SK-N-SH treated with all-trans-retinoic acid at 6 μM for 48 hours (cell line): ENCODE results near the gene AMIGO2.

Experiments
- ATAC-seq: fragments of 200-7000 bp; cut with Tn5 transposase; 3 replicates; pipeline ENCODE4 v1.9.1; 2020; ENCODE audit warnings: mild to moderate bottlenecking, moderate library complexity
- ARNTL ChIP-seq: fragments of 450-650 bp; formaldehyde crosslinking; IDR thresholded peaks from 2 replicates; pipeline ENCODE4 v1.5.0; 2020; ENCODE audit warnings: low read depth, mild to moderate bottlenecking, moderate library complexity, borderline replicate concordance
- BACH2 ChIP-seq: fragments of 250-450 bp; sonication (Bioruptor Pico); IDR thresholded peaks from 2 replicates; pipeline ENCODE4 v1.9.0; 2021; ENCODE audit warnings: mild to moderate bottlenecking, borderline replicate concordance
- ESRRG ChIP-seq: fragments of 250-450 bp; sonication (Bioruptor Pico); IDR thresholded peaks from 2 replicates; pipeline ENCODE4 v1.6.1; 2021; ENCODE audit warnings: mild to moderate bottlenecking
- GLIS3 ChIP-seq: fragments of 250-450 bp; sonication (Bioruptor Pico); IDR thresholded peaks from 2 replicates; pipeline ENCODE4 v1.5.0; 2020; ENCODE audit warnings: mild to moderate bottlenecking, moderate library complexity
- ISL1 ChIP-seq: fragments of 250-450 bp; sonication (Bioruptor Pico); IDR thresholded peaks from 2 replicates; pipeline ENCODE4 v2.1.2; 2022; ENCODE audit warnings: mild to moderate bottlenecking, moderate library complexity
- OSR1 ChIP-seq: fragments of 250-450 bp; sonication (Bioruptor Pico); IDR thresholded peaks from 2 replicates; pipeline ENCODE4 v1.8.0; 2022; ENCODE audit warnings: moderate library complexity, mild to moderate bottlenecking, inconsistent platforms
- PPARA ChIP-seq: fragments of 250-450 bp; sonication (Bioruptor Pico); IDR thresholded peaks from 2 replicates; pipeline ENCODE4 v1.5.0; 2020; ENCODE audit warnings: mild to moderate bottlenecking, borderline replicate concordance
- RARB ChIP-seq: fragments of 250-450 bp; sonication (Bioruptor Pico); IDR thresholded peaks from 2 replicates; pipeline ENCODE4 v1.8.0; 2021; ENCODE audit warnings: mild to moderate bottlenecking, moderate library complexity
- SNAI2 ChIP-seq: fragments of 250-450 bp; sonication (Bioruptor Pico); IDR thresholded peaks from 2 replicates; pipeline ENCODE4 v1.5.0; 2020; ENCODE audit warnings: mild to moderate bottlenecking, moderate library complexity
- TCF4 ChIP-seq: fragments of 250-450 bp; sonication (Bioruptor Pico); IDR thresholded peaks from 2 replicates; pipeline ENCODE4 v1.8.0; 2021; ENCODE audit warnings: mild to moderate bottlenecking, moderate library complexity, borderline replicate concordance
- TOX ChIP-seq: fragments of 250-450 bp; sonication (Bioruptor Pico); IDR thresholded peaks from 2 replicates; pipeline ENCODE4 v1.8.0; 2021; ENCODE audit warnings: mild to moderate bottlenecking, moderate library complexity, borderline replicate concordance
- TSHZ2 ChIP-seq: fragments of 250-450 bp; sonication (Bioruptor Pico); IDR thresholded peaks from 2 replicates; pipeline ENCODE4 v1.5.0; 2020; ENCODE audit warnings: mild to moderate bottlenecking, moderate library complexity
- ZFP3 ChIP-seq: fragments of 250-450 bp; sonication (Bioruptor Pico); IDR thresholded peaks from 2 replicates; pipeline ENCODE4 v1.5.0; 2020; ENCODE audit warnings: mild to moderate bottlenecking, moderate library complexity
- ZFP30 ChIP-seq: fragments of 450-650 bp; formaldehyde crosslinking; IDR thresholded peaks from 2 replicates; pipeline ENCODE4 v1.5.0; 2022; ENCODE audit warnings: mild to moderate bottlenecking, moderate library complexity
- ZNF70 ChIP-seq: fragments of 450-650 bp; formaldehyde crosslinking; IDR thresholded peaks from 2 replicates; pipeline ENCODE4 v1.5.0; 2020; ENCODE audit warnings: mild to moderate bottlenecking, moderate library complexity
- ZNF8 ChIP-seq: fragments of 450-650 bp; formaldehyde crosslinking; IDR thresholded peaks from 2 replicates; pipeline ENCODE4 v1.5.0; 2020; ENCODE audit warnings: mild to moderate bottlenecking, moderate library complexity
- TF ChIP-seq, protein P1 (sequence below): fragments of 250-450 bp; sonication (Bioruptor Pico); IDR thresholded peaks from 2 replicates; pipeline ENCODE4 v1.8.0; 2021; ENCODE audit warnings: low read depth, mild to moderate bottlenecking, moderate library complexity, borderline replicate concordance
- TF ChIP-seq, protein P2 (sequence below): fragments of 250-450 bp; sonication (Bioruptor Pico); IDR thresholded peaks from 2 replicates; pipeline ENCODE4 v1.8.0; 2020; ENCODE audit warnings: mild to moderate bottlenecking, moderate library complexity, borderline replicate concordance
- TF ChIP-seq, protein P3 (sequence below): fragments of 250-450 bp; sonication (Bioruptor Pico); IDR thresholded peaks from 2 replicates; pipeline ENCODE4 v1.5.1; 2020; ENCODE audit warnings: low read depth, mild to moderate bottlenecking, moderate library complexity

Gene AMIGO2

GRCh38 chr12:47107926-47108325 lies 28.2 kb upstream of the AMIGO2 start:
- ATAC-seq: no peak
- TF ChIP-seq TCF4 (CRISPR knock-in tag): no peak
- TF ChIP-seq, protein P1, sequence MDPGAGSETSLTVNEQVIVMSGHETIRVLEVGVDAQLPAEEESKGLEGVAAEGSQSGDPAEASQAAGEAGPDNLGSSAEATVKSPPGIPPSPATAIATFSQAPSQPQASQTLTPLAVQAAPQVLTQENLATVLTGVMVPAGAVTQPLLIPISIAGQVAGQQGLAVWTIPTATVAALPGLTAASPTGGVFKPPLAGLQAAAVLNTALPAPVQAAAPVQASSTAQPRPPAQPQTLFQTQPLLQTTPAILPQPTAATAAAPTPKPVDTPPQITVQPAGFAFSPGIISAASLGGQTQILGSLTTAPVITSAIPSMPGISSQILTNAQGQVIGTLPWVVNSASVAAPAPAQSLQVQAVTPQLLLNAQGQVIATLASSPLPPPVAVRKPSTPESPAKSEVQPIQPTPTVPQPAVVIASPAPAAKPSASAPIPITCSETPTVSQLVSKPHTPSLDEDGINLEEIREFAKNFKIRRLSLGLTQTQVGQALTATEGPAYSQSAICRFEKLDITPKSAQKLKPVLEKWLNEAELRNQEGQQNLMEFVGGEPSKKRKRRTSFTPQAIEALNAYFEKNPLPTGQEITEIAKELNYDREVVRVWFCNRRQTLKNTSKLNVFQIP (CRISPR knock-in tag): no peak

DNA sequence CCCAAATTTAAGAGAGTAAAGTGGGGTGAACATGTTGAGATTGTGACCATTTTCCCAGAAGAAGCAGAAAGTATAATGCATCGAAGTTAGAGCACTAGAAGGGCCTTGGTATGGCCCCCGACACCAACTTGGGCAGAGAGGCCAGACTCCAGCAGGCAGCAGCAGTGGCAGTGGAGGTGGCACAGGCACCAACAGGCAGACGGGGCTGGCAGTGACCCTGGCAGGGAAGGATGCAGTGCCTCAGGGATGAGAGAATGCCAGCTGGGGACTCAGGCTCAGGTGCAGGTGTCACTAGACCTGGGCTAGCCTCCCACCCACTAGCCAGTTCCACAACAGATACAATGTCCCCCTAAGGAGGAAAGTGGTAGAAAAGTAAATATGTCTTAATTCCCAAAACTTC lies 27.7 kb upstream of the AMIGO2 start:
- TF ChIP-seq PPARA (CRISPR knock-in tag) (no peak), SNAI2 (CRISPR knock-in tag) (no peak), BACH2 (no peak)
- no peak for ATAC-seq

DNA sequence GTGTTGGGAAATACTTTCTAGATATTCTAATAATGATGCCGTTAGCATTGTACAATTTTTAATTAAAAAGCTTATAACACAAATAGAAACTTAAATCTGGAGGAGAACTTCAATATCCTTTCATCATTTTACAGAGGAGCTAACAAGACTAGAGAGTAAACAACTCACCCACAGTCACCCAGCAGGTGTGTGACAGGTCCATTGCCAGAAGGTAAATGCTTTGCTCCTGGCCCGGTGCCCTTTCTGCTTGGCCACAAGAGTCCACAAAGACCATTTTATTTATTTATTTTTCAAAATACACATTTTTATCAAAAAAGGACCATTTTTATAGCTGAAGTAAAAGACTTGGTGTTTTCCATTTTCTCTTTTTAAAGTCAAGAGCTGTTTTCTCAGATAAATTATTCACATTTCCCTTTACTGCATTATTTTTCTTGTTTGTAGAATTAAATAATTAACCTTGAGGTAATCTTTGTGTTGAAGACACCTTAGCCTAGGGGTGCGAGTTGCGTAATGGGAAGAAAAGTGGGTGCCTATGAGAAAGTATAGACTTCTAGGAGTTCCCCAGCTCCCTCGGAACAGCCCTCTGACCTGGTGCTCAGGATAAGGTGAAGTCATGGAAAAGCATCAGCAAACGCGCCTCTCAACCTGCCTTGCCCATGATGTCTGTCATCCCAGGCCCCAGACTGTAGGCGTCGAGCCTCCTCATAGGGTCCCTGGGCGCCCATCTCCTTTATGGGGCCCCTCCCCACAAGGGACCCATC lies 26.3 kb upstream of the AMIGO2 start:
- ATAC-seq: no peak
- TF ChIP-seq TSHZ2 (no peak), ESRRG (CRISPR knock-in tag) (no peak), ZNF70 (CRISPR knock-in tag) (no peak), ZFP30 (CRISPR knock-in tag) (no peak), ISL1 (CRISPR knock-in tag) (no peak), GLIS3 (CRISPR knock-in tag) (no peak), ZFP3 (CRISPR knock-in tag) (no peak), ARNTL (no peak), RARB (CRISPR knock-in tag) (no peak), TOX (CRISPR knock-in tag) (no peak), OSR1 (no peak), ZNF8 (CRISPR knock-in tag) (no peak), BACH2 (no peak)
- TF ChIP-seq, protein P2, sequence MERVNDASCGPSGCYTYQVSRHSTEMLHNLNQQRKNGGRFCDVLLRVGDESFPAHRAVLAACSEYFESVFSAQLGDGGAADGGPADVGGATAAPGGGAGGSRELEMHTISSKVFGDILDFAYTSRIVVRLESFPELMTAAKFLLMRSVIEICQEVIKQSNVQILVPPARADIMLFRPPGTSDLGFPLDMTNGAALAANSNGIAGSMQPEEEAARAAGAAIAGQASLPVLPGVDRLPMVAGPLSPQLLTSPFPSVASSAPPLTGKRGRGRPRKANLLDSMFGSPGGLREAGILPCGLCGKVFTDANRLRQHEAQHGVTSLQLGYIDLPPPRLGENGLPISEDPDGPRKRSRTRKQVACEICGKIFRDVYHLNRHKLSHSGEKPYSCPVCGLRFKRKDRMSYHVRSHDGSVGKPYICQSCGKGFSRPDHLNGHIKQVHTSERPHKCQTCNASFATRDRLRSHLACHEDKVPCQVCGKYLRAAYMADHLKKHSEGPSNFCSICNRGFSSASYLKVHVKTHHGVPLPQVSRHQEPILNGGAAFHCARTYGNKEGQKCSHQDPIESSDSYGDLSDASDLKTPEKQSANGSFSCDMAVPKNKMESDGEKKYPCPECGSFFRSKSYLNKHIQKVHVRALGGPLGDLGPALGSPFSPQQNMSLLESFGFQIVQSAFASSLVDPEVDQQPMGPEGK: no peak
- TF ChIP-seq, protein P3, sequence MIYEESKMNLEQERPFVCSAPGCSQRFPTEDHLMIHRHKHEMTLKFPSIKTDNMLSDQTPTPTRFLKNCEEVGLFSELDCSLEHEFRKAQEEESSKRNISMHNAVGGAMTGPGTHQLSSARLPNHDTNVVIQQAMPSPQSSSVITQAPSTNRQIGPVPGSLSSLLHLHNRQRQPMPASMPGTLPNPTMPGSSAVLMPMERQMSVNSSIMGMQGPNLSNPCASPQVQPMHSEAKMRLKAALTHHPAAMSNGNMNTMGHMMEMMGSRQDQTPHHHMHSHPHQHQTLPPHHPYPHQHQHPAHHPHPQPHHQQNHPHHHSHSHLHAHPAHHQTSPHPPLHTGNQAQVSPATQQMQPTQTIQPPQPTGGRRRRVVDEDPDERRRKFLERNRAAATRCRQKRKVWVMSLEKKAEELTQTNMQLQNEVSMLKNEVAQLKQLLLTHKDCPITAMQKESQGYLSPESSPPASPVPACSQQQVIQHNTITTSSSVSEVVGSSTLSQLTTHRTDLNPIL (CRISPR knock-in tag): no peak
- TF ChIP-seq, protein P1 (CRISPR knock-in tag): no peak
